SU-DHL-6 (cell line): ENCODE results near the gene TNFRSF18.

Source experiments
- H2AFZ ChIP-seq: fragments of 200-600 bp; sonication (generic); 2 replicates; pipeline ENCODE4 v1.6.1; 2014; ENCODE audit warnings: low read depth, mild to moderate bottlenecking, moderate library complexity, mixed read lengths, antibody characterized with exemption, low read length; ENCODE audit not compliant: severe bottlenecking
- H3F3A ChIP-seq: fragments of 200-600 bp; shearing (Covaris generic); 2 replicates; pipeline ENCODE4 v1.6.0; 2016; ENCODE audit warnings: antibody characterized with exemption, mild to moderate bottlenecking; ENCODE audit not compliant: insufficient read depth
- H3K27ac ChIP-seq: fragments of 200-600 bp; sonication (generic); 2 replicates; pipeline ENCODE4 v1.5.1; 2016; ENCODE audit warnings: low read depth, mild to moderate bottlenecking, low read length, moderate library complexity, mixed read lengths
- H3K27me3 ChIP-seq: fragments of 200-600 bp; sonication (generic), shearing (Covaris generic); 2 replicates; pipeline ENCODE4 v1.6.0; 2014; ENCODE audit warnings: mild to moderate bottlenecking, low read length
- H3K36me3 ChIP-seq: fragments of 200-600 bp; sonication (generic); 2 replicates; pipeline ENCODE4 v1.6.1; 2014; ENCODE audit warnings: mild to moderate bottlenecking, low read length, mixed read lengths
- H3K4me2 ChIP-seq: fragments of 300-600, 200-600 bp; shearing (Covaris generic), sonication (generic); 2 replicates; pipeline ENCODE4 v1.6.0; 2014; ENCODE audit warnings: low read length, low read depth, mild to moderate bottlenecking; ENCODE audit not compliant: poor library complexity, severe bottlenecking
- H3K4me3 ChIP-seq: fragments of 200-600 bp; sonication (generic); 2 replicates; pipeline ENCODE4 v1.5.1; 2014; ENCODE audit warnings: antibody characterized with exemption, low read length, mild to moderate bottlenecking, mixed read lengths; ENCODE audit not compliant: insufficient read depth, poor library complexity, severe bottlenecking
- H3K79me2 ChIP-seq: fragments of 200-600 bp; sonication (generic); 2 replicates; pipeline ENCODE4 v1.6.1; 2014; ENCODE audit warnings: mild to moderate bottlenecking, low read length, moderate library complexity; ENCODE audit not compliant: insufficient read depth
- H3K9ac ChIP-seq: fragments of 200-600 bp; sonication (generic); 2 replicates; pipeline ENCODE4 v1.7.0; 2014; ENCODE audit warnings: mild to moderate bottlenecking, low read length
- H3K9me2 ChIP-seq: fragments of 200-600 bp; sonication (generic); replicated peaks from 2 replicates; pipeline ENCODE4 v1.6.1; 2014; ENCODE audit warnings: low read length; ENCODE audit not compliant: insufficient read depth
- H3K9me3 ChIP-seq: fragments of 200-600 bp; sonication (generic); 2 replicates; pipeline ENCODE4 v1.6.1; 2014; ENCODE audit warnings: low read length, mixed read lengths; ENCODE audit not compliant: insufficient read depth
- H4K20me1 ChIP-seq: fragments of 200-600 bp; sonication (generic); 2 replicates; pipeline ENCODE4 v1.6.1; 2014; ENCODE audit warnings: low read depth, mild to moderate bottlenecking, antibody characterized with exemption, low read length, moderate library complexity, mixed read lengths
- EZH2phosphoT487 ChIP-seq: fragments of 200-600 bp; sonication (generic), shearing (Covaris generic); conservative IDR thresholded peaks from 2 replicates; pipeline ENCODE4 v1.6.1; 2018; ENCODE audit warnings: mild to moderate bottlenecking, antibody characterized with exemption, low read length, moderate library complexity, mixed read lengths
- TF ChIP-seq, protein P1 (sequence below): fragments of 200-600 bp; sonication (generic); IDR thresholded peaks from one replicate; pipeline ENCODE4 v1.5.1; 2017; ENCODE audit warnings: antibody characterized with exemption, mild to moderate bottlenecking, low read length, moderate library complexity; ENCODE audit not compliant: insufficient read depth, poor library complexity, severe bottlenecking

TNFRSF18 gene

DNA sequence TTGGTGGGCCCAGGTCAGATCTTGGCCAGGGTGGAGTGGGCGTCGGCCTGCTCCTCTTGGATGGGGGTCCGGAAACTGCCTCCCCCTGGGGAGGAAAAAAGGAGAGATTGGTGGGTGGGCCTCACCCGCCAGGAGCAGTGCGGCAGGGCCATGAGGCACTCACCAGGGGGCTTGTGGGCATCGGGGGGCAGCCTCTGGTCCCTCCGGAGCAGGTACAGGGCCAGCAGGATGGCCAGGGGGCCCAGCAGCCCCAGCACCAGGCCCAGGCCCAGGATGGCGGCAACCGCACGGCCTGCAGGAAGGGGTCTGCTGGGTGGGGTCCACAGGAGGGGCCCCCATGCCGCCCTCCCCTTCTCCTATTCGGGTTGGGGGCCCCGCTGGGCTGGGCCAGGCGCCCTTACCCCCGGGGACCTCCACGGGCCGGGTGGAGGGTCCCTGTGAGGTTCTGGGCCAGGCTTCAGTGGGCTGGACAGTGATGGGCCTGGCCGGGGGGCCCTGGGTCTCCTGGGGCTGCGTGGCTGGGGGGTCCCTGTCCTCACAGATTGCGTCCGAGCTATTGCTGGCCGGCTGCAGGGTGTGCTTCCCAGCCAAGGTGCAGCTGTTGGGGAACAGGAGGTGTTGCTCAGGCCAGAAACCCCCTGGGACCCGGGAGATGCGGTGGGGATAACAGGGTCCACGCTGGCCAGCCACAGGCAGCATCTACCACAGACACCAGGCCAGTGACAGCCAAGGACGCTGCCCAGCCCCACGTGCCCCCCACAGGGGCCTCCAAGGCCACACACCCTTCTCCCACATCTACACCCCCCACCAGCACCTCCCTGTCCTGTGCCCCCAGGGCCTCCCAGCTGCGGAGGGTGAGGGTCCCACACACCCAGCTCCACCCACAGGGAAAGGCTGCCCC is 5.4 kb upstream of the TNFRSF18 start:
- Histone ChIP-seq H3K9me2 (no peaks in the 10 kb centered on the region), H3K27ac (no peak overlapping the region), H3K36me3 (no peaks in the 10 kb centered on the region), H3K9me3 (no peaks in the 10 kb centered on the region), H4K20me1 (no peaks in the 10 kb centered on the region), H3F3A (no peaks in the 10 kb centered on the region), H3K79me2 (no peaks in the 10 kb centered on the region), H3K4me3 (no peak overlapping the region), H3K9ac (no peak overlapping the region), H3K4me2 (no peak overlapping the region), H3K27me3 (no peaks in the 10 kb centered on the region), H2AFZ (no peak overlapping the region)
- no peak for TF ChIP-seq EZH2phosphoT487
- TF ChIP-seq, protein P1, sequence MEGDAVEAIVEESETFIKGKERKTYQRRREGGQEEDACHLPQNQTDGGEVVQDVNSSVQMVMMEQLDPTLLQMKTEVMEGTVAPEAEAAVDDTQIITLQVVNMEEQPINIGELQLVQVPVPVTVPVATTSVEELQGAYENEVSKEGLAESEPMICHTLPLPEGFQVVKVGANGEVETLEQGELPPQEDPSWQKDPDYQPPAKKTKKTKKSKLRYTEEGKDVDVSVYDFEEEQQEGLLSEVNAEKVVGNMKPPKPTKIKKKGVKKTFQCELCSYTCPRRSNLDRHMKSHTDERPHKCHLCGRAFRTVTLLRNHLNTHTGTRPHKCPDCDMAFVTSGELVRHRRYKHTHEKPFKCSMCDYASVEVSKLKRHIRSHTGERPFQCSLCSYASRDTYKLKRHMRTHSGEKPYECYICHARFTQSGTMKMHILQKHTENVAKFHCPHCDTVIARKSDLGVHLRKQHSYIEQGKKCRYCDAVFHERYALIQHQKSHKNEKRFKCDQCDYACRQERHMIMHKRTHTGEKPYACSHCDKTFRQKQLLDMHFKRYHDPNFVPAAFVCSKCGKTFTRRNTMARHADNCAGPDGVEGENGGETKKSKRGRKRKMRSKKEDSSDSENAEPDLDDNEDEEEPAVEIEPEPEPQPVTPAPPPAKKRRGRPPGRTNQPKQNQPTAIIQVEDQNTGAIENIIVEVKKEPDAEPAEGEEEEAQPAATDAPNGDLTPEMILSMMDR = no peak

DNA sequence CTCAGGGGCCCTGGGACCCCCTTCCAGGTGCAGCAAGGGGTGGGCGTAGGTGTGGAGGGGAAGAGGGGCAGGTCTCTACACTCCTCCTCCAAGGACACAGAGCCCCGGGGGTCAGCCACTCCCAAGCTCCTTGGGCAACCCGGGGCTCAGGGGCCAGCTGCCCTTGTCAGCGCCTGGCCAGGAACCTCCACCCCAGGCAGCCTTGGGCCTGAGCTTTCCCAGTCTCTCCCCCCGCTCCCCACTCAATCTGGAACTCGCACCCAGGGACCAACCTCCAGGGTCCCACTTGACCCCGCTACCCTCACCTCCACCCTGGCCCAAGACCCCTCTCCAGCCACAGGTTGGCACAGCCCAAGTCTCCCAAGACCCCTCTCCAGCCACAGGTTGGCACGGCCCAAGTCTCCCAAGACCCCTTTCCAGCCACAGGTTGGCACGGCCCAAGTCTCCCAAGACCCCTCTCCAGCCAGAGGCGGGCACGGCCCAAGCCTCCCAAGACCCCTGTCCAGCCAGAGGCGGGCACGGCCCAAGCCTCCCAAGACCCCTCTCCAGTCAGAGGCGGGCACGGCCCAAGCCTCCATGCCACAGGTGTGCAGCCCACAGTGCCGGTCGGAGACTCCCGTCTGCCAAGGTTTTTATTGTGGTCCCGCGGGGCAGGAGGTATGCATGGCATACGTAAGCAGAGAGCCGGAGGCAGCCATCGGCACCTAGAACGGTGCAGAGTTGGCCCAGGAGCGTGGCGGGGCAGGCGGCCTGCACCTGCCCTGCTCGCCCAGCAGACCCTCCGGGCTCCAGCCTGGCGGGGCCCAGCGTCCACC is 4.5 kb upstream of the TNFRSF18 start:
- no peaks in the 10 kb centered on the region for H4K20me1 ChIP-seq
- H3K36me3 ChIP-seq = no peaks in the 10 kb centered on the region
- no peaks in the 10 kb centered on the region for H3K9me2 ChIP-seq
- H3K9me3 ChIP-seq = no peaks in the 10 kb centered on the region
- no peaks in the 10 kb centered on the region for H3F3A ChIP-seq
- H3K27ac ChIP-seq = no peak overlapping the region
- H2AFZ ChIP-seq = no peak overlapping the region
- no peak overlapping the region for H3K4me3 ChIP-seq
- no peaks in the 10 kb centered on the region for H3K27me3 ChIP-seq
- no peaks in the 10 kb centered on the region for H3K79me2 ChIP-seq
- TF ChIP-seq, protein P1 = no peak
- no peak overlapping the region for H3K9ac ChIP-seq
- no peak overlapping the region for H3K4me2 ChIP-seq

DNA sequence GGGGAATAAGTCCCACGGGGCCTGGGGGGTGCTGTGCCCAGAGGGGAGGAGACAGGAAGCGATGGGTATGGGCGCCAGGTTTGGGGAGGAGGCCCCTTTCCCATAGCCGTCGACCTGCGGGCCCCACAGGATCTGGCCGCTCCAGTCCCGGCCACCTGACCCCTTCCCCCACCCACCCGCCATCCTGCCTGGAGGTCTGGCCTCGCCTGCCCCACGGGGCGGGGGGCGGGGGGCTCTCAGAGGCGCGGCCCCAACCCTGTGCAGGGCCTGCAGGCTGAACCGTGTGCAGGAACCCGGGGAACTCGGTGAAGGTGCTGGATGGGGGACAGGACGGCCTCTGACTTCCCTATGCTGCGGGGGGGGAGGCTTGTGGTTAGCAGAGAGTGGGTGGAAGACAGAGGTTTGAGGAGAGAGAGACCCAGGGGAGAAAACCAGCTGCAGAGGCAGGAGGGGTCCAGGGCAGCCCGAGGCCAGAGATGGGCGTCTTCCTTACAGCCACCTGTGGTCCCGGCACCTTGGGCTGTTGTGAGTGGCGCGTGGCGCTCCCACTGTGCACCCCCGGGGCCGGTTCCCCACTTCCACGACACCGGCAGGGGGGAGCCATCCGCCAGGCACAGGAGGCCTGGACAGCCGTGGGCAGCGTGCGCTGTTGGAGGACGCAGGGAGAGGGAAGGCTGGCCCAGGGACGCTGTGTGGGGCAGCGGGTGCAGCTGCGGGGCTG is 2.5 kb upstream of the TNFRSF18 start:
- TF ChIP-seq, protein P1 = no peak
- no peak for TF ChIP-seq EZH2phosphoT487
- Histone ChIP-seq H3F3A (no peaks in the 10 kb centered on the region), H3K36me3 (no peaks in the 10 kb centered on the region), H3K4me3 (no peak overlapping the region), H3K9ac (no peak overlapping the region), H3K27ac (no peak overlapping the region), H2AFZ (no peak overlapping the region), H3K9me2 (no peaks in the 10 kb centered on the region), H3K4me2 (no peak overlapping the region), H3K9me3 (no peaks in the 10 kb centered on the region), H3K79me2 (no peaks in the 10 kb centered on the region), H3K27me3 (no peaks in the 10 kb centered on the region), H4K20me1 (no peaks in the 10 kb centered on the region)
